KMS-11 (cell line): ENCODE data around the gene FYB1.

Experiments used
- H2AFZ ChIP-seq: fragments of 200-600 bp; sonication (generic); 2 replicates; pipeline ENCODE4 v1.6.1; 2016; ENCODE audit warnings: antibody characterized with exemption, mixed run types, low read depth
- H3K27ac ChIP-seq: fragments of 200-600 bp; sonication (generic); 2 replicates; pipeline ENCODE4 v1.6.1; 2016; ENCODE audit warnings: mild to moderate bottlenecking, mixed run types
- H3K27me3 ChIP-seq: fragments of 200-600 bp; sonication (generic); 2 replicates; pipeline ENCODE4 v1.6.1; 2017; ENCODE audit warnings: mild to moderate bottlenecking, low read depth, mixed run types, moderate library complexity; ENCODE audit not compliant: insufficient read depth
- H3K36me3 ChIP-seq: fragments of 200-600 bp; sonication (generic); 2 replicates; pipeline ENCODE4 v1.6.1; 2017; ENCODE audit warnings: mild to moderate bottlenecking, mixed run types; ENCODE audit not compliant: insufficient read depth
- H3K4me1 ChIP-seq: fragments of 200-600 bp; sonication (generic); 2 replicates; pipeline ENCODE4 v1.6.1; 2016; ENCODE audit warnings: mild to moderate bottlenecking, low read depth, mixed run types; ENCODE audit not compliant: poor library complexity, severe bottlenecking
- H3K4me2 ChIP-seq: fragments of 200-600 bp; sonication (generic); 2 replicates; pipeline ENCODE4 v1.7.0; 2016; ENCODE audit warnings: mild to moderate bottlenecking, mixed run types
- H3K4me3 ChIP-seq: fragments of 200-600 bp; sonication (generic); IDR thresholded peaks from 2 replicates; pipeline ENCODE4 v1.6.1; 2017; ENCODE audit warnings: low read depth, low read length, mixed read lengths; ENCODE audit not compliant: insufficient read depth
- H3K79me2 ChIP-seq: fragments of 200-600 bp; sonication (generic); 2 replicates; pipeline ENCODE4 v1.6.1; 2016; ENCODE audit warnings: low read depth, mixed run types; ENCODE audit not compliant: insufficient read depth
- H3K9ac ChIP-seq: fragments of 200-600 bp; sonication (generic); 2 replicates; pipeline ENCODE4 v1.6.1; 2016; ENCODE audit warnings: mild to moderate bottlenecking, mixed run types
- H4K20me1 ChIP-seq: fragments of 200-600 bp; sonication (generic); 2 replicates; pipeline ENCODE4 v1.6.1; 2016; ENCODE audit warnings: mild to moderate bottlenecking, mixed run types; ENCODE audit not compliant: insufficient read depth
- TF ChIP-seq, protein P1 (sequence below): fragments of 200-600 bp; sonication (generic); conservative IDR thresholded peaks from 2 replicates; pipeline ENCODE4 v1.6.1; 2017; ENCODE audit warnings: low read depth, mild to moderate bottlenecking, antibody characterized with exemption, low read length, moderate library complexity, mixed read lengths

Gene FYB1

DNA sequence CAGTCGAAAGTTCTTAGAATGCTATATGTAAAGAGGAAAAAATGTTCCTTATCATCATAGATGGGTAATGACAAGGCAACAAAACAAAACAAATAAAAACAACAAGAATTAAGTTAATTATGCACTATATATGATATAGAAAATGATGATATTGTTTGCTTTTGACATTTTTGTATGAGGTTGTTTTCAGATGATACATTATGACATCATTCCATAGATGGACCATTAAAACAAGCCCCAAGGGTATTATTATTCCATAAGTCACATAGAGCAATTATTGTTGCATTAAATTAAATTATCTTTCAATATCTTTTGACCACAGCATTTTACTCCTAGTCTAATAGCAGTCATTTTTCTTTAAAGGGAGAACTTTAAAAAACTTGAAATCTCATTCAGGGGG lies 88.6 kb downstream of the FYB1 start:
- Histone ChIP-seq H3K36me3 (no peaks in the 10 kb centered on the region), H4K20me1 (no peaks in the 10 kb centered on the region), H3K4me1 (peaks cover 5% of the 10 kb centered on the region)

DNA sequence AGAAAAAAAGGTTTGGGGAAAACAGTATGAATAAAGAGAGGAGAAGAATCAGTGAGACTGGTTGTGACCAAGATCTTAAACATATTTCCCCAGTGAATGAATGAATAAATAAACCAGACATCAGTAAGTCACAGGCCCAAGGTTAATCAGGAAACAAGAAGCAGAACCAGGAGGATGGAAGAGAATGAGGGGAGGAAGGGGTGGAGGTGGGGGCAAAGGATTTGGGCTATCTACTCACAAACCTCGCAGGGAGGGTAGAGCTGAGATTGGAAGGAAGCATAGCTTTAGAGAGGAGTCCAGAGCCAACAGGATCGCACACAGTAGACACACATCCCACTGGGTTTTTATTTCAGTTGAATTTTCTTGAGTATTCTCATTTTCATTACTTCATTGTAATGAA lies 97.4 kb downstream of the FYB1 start:
- no peaks in the 10 kb centered on the region for H4K20me1 ChIP-seq
- H3K27ac ChIP-seq = no peak overlapping the region
- H2AFZ ChIP-seq = no peak overlapping the region
- H3K4me2 ChIP-seq = no peak overlapping the region
- no peaks in the 10 kb centered on the region for H3K27me3 ChIP-seq
- no peak overlapping the region for H3K4me3 ChIP-seq
- peaks cover 6% of the 10 kb centered on the region for H3K4me1 ChIP-seq
- TF ChIP-seq, protein P1, sequence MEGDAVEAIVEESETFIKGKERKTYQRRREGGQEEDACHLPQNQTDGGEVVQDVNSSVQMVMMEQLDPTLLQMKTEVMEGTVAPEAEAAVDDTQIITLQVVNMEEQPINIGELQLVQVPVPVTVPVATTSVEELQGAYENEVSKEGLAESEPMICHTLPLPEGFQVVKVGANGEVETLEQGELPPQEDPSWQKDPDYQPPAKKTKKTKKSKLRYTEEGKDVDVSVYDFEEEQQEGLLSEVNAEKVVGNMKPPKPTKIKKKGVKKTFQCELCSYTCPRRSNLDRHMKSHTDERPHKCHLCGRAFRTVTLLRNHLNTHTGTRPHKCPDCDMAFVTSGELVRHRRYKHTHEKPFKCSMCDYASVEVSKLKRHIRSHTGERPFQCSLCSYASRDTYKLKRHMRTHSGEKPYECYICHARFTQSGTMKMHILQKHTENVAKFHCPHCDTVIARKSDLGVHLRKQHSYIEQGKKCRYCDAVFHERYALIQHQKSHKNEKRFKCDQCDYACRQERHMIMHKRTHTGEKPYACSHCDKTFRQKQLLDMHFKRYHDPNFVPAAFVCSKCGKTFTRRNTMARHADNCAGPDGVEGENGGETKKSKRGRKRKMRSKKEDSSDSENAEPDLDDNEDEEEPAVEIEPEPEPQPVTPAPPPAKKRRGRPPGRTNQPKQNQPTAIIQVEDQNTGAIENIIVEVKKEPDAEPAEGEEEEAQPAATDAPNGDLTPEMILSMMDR = no peak
- no peaks in the 10 kb centered on the region for H3K79me2 ChIP-seq
- H3K36me3 ChIP-seq = no peaks in the 10 kb centered on the region
- H3K9ac ChIP-seq = no peak overlapping the region

More for the DNA sequence above, 88.6 kb downstream of the FYB1 start:
- Histone ChIP-seq H3K4me2 (no peak overlapping the region), H3K79me2 (no peaks in the 10 kb centered on the region), H2AFZ (no peak overlapping the region), H3K9ac (no peak overlapping the region), H3K27me3 (no peaks in the 10 kb centered on the region), H3K4me3 (no peak overlapping the region), H3K27ac (no peak overlapping the region)
- TF ChIP-seq, protein P1 = no peak

DNA sequence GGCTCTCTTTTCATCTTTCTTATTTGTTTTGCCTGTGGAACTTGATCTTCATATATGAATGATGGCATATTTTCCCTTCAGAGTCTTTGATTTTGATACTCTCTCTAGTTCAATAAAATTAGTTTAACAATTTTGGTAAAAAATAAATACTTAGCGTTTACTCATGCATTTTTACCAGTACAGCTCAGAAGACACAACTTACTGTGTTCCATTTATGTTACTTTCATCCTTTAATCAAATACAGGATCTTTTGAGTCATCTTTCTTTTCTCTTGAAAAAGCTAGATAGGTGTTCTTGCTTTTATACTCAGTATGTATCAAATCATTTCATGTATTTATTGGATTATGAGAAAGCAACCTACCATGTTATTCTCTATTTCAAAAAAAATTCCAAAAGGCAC lies 98.0 kb downstream of the FYB1 start:
- Histone ChIP-seq H3K79me2 (no peaks in the 10 kb centered on the region), H3K9ac (no peak overlapping the region), H2AFZ (no peak overlapping the region), H3K27me3 (no peaks in the 10 kb centered on the region), H3K4me1 (peaks cover 6% of the 10 kb centered on the region), H3K4me3 (no peak overlapping the region), H4K20me1 (no peaks in the 10 kb centered on the region), H3K36me3 (no peaks in the 10 kb centered on the region), H3K4me2 (no peak overlapping the region), H3K27ac (no peak overlapping the region)
- TF ChIP-seq, protein P1 = no peak

DNA sequence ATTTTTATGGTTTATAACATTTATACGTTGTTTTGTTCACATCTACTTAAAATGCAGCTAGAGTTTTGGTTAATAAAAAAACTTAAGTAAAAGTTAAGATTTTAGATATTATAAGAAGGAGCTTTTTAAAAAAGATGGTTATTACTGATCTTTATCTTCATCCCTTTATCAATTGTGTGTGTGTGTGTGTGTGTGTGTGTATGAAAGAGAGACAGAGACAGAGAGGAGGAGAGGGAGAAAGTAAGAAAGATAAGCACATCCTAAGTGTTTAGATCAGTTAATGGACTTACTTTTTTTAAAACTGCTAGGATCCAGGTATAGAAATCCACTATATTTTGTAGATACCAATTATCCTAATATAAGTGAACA lies 99.3 kb downstream of the FYB1 start:
- Histone ChIP-seq H3K4me1 (peaks cover 6% of the 10 kb centered on the region), H3K27ac (no peak overlapping the region), H3K4me2 (no peak overlapping the region), H3K36me3 (no peaks in the 10 kb centered on the region), H3K9ac (no peak overlapping the region), H4K20me1 (no peaks in the 10 kb centered on the region), H3K27me3 (no peaks in the 10 kb centered on the region), H3K79me2 (no peaks in the 10 kb centered on the region), H2AFZ (no peak overlapping the region), H3K4me3 (no peak overlapping the region)
- TF ChIP-seq, protein P1 = no peak
